Measurements from ENCODE around the gene SUGCT. TPM values are rescaled to one million over a fixed set of nuclear protein-coding genes. Genes with fewer than 3 reads are reported as not detected.

Gene SUGCT
- total RNA-seq, 1 experiment from 2014 or later = 4.6 TPM

GRCh38 chr7:40758590-40758989, 623.8 kb downstream of the SUGCT start:
- Mint-ChIP-seq H3K4me1 (peaks cover 45% of the 10 kb centered on the region), H3K27me3 (ENCODE audit: low read depth) (no peaks in the 10 kb centered on the region), H3K36me3 (no peaks in the 10 kb centered on the region), H3K9me3 (no peaks in the 10 kb centered on the region), H3K4me3 (no peak overlapping the region), H3K27ac (no peak overlapping the region)
- POLR2A ChIA-PET = no interaction called here
- CTCF ChIA-PET = no interaction called here
- no peak for TF ChIP-seq FOXP1 (CRISPR knock-in tag; IDR thresholded peaks at IDR 0.05; ENCODE audit: borderline replicate concordance)
- no peak for TF ChIP-seq FOXK1 (CRISPR knock-in tag; IDR thresholded peaks at IDR 0.05)
- no peak for TF ChIP-seq ZNF317 (CRISPR knock-in tag; IDR thresholded peaks at IDR 0.05; ENCODE audit: borderline replicate concordance, low read depth)
- no peak for TF ChIP-seq ATF6 (CRISPR knock-in tag; IDR thresholded peaks at IDR 0.05)
- no peak for TF ChIP-seq JAZF1 (CRISPR knock-in tag; IDR thresholded peaks at IDR 0.05)
- no peak for TF ChIP-seq ERG (CRISPR knock-in tag; IDR thresholded peaks at IDR 0.05)
- TF ChIP-seq GABPB1 (CRISPR knock-in tag; IDR thresholded peaks at IDR 0.05) = no peak
- no peak for TF ChIP-seq SMAD3 (CRISPR knock-in tag; IDR thresholded peaks at IDR 0.05; ENCODE audit: borderline replicate concordance)
- no peak for TF ChIP-seq MAX (CRISPR knock-in tag; IDR thresholded peaks at IDR 0.05)
- no peak for TF ChIP-seq RORB (CRISPR knock-in tag; IDR thresholded peaks at IDR 0.05)
- no peak for TF ChIP-seq CBFB (CRISPR knock-in tag; IDR thresholded peaks at IDR 0.05; ENCODE audit: low read depth)
- no peak for TF ChIP-seq ZBTB43 (CRISPR knock-in tag; IDR thresholded peaks at IDR 0.05)
- no peak for TF ChIP-seq ZSCAN18 (CRISPR knock-in tag; IDR thresholded peaks at IDR 0.05)
- no peak for TF ChIP-seq MLX (CRISPR knock-in tag; IDR thresholded peaks at IDR 0.05)
- no peak for TF ChIP-seq KAT7 (CRISPR knock-in tag; IDR thresholded peaks at IDR 0.05; ENCODE audit: borderline replicate concordance)
- no peak for TF ChIP-seq OVOL2 (CRISPR knock-in tag; IDR thresholded peaks at IDR 0.05; ENCODE audit: borderline replicate concordance)
- TF ChIP-seq EMX1 (CRISPR knock-in tag; IDR thresholded peaks at IDR 0.05) = no peak
- TF ChIP-seq NR1H2 (CRISPR knock-in tag; IDR thresholded peaks at IDR 0.05) = no peak
- ATAC-seq = no peak
- no peak for DNase-seq (ENCODE audit: low spot score)

- ATAC-seq = no peak
- TF ChIP-seq PRRX2 (CRISPR knock-in tag; IDR thresholded peaks at IDR 0.05) = no peak
- TF ChIP-seq JAZF1 (CRISPR knock-in tag; IDR thresholded peaks at IDR 0.05) = no peak
- no peak for TF ChIP-seq TP53 (CRISPR knock-in tag; IDR thresholded peaks at IDR 0.05)
- TF ChIP-seq SOX15 (CRISPR knock-in tag; IDR thresholded peaks at IDR 0.05) = no peak
- no peak for TF ChIP-seq GRHL2 (CRISPR knock-in tag; IDR thresholded peaks at IDR 0.05; ENCODE audit: insufficient replicate concordance, severe bottlenecking)
- no peak for TF ChIP-seq ZNF396 (CRISPR knock-in tag; IDR thresholded peaks at IDR 0.05; ENCODE audit: borderline replicate concordance)
- no peak for TF ChIP-seq ZNF219 (CRISPR knock-in tag; IDR thresholded peaks at IDR 0.05; ENCODE audit: borderline replicate concordance)
- no peak for TF ChIP-seq PREB (CRISPR knock-in tag; IDR thresholded peaks at IDR 0.05; ENCODE audit: borderline replicate concordance)
- ChIA-PET POLR2A (no interaction called here), CTCF (no interaction called here)
- Mint-ChIP-seq H3K27ac (no peak overlapping the region), H3K4me3 (no peak overlapping the region), H3K36me3 (no peaks in the 10 kb centered on the region), H3K27me3 (ENCODE audit: low read depth) (no peaks in the 10 kb centered on the region), H3K4me1 (peaks cover 39% of the 10 kb centered on the region), H3K9me3 (no peaks in the 10 kb centered on the region)
- DNase-seq (ENCODE audit: low spot score) = no peak
Observed at GRCh38 chr7:40760293-40760964, 625.6 kb downstream of the SUGCT start.
